ENCODE data around the gene DYDC2. TPM values are rescaled to one million over a fixed set of nuclear protein-coding genes. Genes with fewer than 3 reads are reported as not detected.
A peak's percentile ranks its signal among the peaks of the same experiment; 100 is the strongest.

Gene DYDC2
- total RNA-seq, 1 donor from 2014 or later, result not detected

DNA sequence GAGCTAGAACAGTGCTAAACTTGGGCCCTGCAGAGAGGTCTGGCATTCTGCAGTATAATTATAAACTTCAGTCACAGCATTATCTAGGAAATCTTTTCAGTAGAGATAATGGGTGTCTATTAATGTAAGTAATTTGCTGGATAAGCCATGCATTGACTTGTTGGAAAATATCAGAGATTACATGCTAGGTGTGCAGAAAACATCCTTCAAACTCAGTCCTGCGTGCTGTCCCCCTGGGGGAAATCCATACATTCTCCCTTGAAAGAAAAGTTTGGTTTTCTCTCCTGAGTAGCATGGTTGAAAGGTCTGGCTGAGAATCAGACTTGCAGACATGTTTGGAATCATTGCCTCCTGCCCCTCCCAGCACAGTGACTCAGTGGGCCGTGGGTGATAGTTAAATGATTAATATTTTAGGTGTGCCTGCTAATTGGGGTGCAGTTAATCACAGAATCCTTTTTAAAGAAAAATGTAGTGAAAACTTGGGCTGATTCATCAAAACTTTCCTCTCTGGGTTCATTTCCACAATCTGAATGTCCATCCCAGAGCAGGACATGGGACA is 37.9 kb downstream of the DYDC2 start:
- TF ChIP-seq, protein P1, sequence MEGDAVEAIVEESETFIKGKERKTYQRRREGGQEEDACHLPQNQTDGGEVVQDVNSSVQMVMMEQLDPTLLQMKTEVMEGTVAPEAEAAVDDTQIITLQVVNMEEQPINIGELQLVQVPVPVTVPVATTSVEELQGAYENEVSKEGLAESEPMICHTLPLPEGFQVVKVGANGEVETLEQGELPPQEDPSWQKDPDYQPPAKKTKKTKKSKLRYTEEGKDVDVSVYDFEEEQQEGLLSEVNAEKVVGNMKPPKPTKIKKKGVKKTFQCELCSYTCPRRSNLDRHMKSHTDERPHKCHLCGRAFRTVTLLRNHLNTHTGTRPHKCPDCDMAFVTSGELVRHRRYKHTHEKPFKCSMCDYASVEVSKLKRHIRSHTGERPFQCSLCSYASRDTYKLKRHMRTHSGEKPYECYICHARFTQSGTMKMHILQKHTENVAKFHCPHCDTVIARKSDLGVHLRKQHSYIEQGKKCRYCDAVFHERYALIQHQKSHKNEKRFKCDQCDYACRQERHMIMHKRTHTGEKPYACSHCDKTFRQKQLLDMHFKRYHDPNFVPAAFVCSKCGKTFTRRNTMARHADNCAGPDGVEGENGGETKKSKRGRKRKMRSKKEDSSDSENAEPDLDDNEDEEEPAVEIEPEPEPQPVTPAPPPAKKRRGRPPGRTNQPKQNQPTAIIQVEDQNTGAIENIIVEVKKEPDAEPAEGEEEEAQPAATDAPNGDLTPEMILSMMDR (IDR thresholded peaks at IDR 0.05; ENCODE audit: partially characterized antibody, unreplicated experiment), result no peak
- no peak for DNase-seq
- no peak overlapping the region for H3K4me3 Mint-ChIP-seq (ENCODE audit: unreplicated experiment)
- H3K36me3 Mint-ChIP-seq (ENCODE audit: unreplicated experiment), result no peaks in the 10 kb centered on the region
- H3K27ac Mint-ChIP-seq (ENCODE audit: unreplicated experiment), result no peak overlapping the region
- peaks cover 3% of the 10 kb centered on the region for H3K27me3 Mint-ChIP-seq (ENCODE audit: unreplicated experiment)
- peaks cover 6% of the 10 kb centered on the region for H3K4me1 Mint-ChIP-seq (ENCODE audit: low read depth, unreplicated experiment)
- peaks cover 3% of the 10 kb centered on the region for H3K9me3 Mint-ChIP-seq (ENCODE audit: unreplicated experiment)

- Mint-ChIP-seq H3K9me3 (ENCODE audit: unreplicated experiment) (peaks cover 3% of the 10 kb centered on the region), H3K4me3 (ENCODE audit: unreplicated experiment) (no peak overlapping the region), H3K27me3 (ENCODE audit: unreplicated experiment) (peaks cover 4% of the 10 kb centered on the region), H3K27ac (ENCODE audit: unreplicated experiment) (peak overlapping the region; percentile 48), H3K36me3 (ENCODE audit: unreplicated experiment) (no peaks in the 10 kb centered on the region), H3K4me1 (ENCODE audit: low read depth, unreplicated experiment) (peaks cover 10% of the 10 kb centered on the region)
- TF ChIP-seq, protein P1 (IDR thresholded peaks at IDR 0.05; ENCODE audit: partially characterized antibody, unreplicated experiment), result no peak
- DNase-seq, result no peak
Measured at GRCh38 chr10:80397014-80397413, 40.4 kb downstream of the DYDC2 start.

DNA sequence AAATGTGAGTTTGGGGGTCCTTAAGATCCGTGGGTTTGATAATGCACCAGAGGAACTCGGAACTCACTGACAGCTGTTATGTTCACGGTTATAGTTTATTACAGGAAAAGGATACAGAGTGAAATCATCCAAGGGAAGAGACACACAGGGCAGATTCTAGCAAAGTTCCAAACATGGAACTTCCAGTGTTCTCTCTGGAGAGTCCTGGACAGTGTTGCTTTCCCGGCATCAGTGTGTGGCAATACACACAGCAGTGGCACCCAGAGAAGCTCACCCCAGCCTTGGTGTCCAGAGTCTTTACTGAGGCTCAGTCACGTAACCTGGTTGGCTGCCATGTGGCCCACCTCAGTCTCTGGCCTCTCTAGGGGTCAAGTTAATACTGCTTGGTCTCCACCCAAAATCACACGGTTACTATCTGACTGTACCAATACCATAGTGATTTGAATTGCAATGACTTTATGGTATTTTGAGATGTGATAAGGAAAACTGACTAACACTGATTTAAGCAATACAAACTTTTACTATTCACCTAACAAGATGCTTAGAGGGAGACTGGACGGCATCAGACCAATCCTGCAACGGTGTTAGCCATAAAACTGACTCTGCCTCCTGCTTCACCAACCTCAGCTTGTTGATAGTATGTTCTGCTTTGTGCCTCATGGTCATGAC is 43.7 kb downstream of the DYDC2 start:
- H3K36me3 Mint-ChIP-seq (ENCODE audit: unreplicated experiment), result no peaks in the 10 kb centered on the region
- peaks cover 3% of the 10 kb centered on the region for H3K9me3 Mint-ChIP-seq (ENCODE audit: unreplicated experiment)
- H3K27me3 Mint-ChIP-seq (ENCODE audit: unreplicated experiment), result peaks cover 4% of the 10 kb centered on the region
- DNase-seq, result no peak
- H3K4me3 Mint-ChIP-seq (ENCODE audit: unreplicated experiment), result no peak overlapping the region
- peaks cover 12% of the 10 kb centered on the region for H3K4me1 Mint-ChIP-seq (ENCODE audit: low read depth, unreplicated experiment)
- TF ChIP-seq, protein P1 (IDR thresholded peaks at IDR 0.05; ENCODE audit: partially characterized antibody, unreplicated experiment), result no peak
- H3K27ac Mint-ChIP-seq (ENCODE audit: unreplicated experiment), result no peak overlapping the region

- H3K27me3 Mint-ChIP-seq (ENCODE audit: unreplicated experiment), result peaks cover 1% of the 10 kb centered on the region
Measured at GRCh38 chr10:80405035-80405434, 48.5 kb downstream of the DYDC2 start.

DNA sequence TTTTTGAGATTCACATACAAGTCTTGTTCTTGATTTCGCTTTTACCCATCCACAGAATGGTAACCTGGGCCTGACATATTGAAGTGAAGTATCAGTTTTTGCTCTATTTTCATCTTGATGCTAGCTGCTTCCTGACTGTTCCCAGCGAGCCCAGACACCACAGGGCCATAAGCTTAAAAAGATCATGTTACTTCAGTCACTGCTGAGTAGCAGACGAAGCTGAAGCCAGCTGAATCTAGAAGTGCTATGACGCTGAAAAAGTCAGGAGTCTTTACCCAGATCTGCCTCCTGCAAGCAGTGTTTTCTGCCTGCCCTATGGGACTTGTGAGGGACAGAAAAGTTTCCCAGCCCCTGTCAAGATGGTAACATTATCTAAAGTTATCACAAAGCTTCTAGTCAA is 49.0 kb downstream of the DYDC2 start:
- H3K27me3 Mint-ChIP-seq (ENCODE audit: unreplicated experiment), result peaks cover 1% of the 10 kb centered on the region
- H3K27ac Mint-ChIP-seq (ENCODE audit: unreplicated experiment), result peak overlapping the region; percentile 65
- H3K4me1 Mint-ChIP-seq (ENCODE audit: low read depth, unreplicated experiment), result peaks cover 27% of the 10 kb centered on the region
- TF ChIP-seq, protein P1 (IDR thresholded peaks at IDR 0.05; ENCODE audit: partially characterized antibody, unreplicated experiment), result no peak
- peaks cover 8% of the 10 kb centered on the region for H3K9me3 Mint-ChIP-seq (ENCODE audit: unreplicated experiment)
- no peak overlapping the region for H3K4me3 Mint-ChIP-seq (ENCODE audit: unreplicated experiment)
- DNase-seq, result no peak
- no peaks in the 10 kb centered on the region for H3K36me3 Mint-ChIP-seq (ENCODE audit: unreplicated experiment)

More at GRCh38 chr10:80405035-80405434, 48.5 kb downstream of the DYDC2 start:
- Mint-ChIP-seq H3K9me3 (ENCODE audit: unreplicated experiment) (peaks cover 8% of the 10 kb centered on the region), H3K4me1 (ENCODE audit: low read depth, unreplicated experiment) (peaks cover 24% of the 10 kb centered on the region), H3K36me3 (ENCODE audit: unreplicated experiment) (no peaks in the 10 kb centered on the region), H3K4me3 (ENCODE audit: unreplicated experiment) (no peak overlapping the region), H3K27ac (ENCODE audit: unreplicated experiment) (peak overlapping the region; percentile 65)
- TF ChIP-seq, protein P1 (IDR thresholded peaks at IDR 0.05; ENCODE audit: partially characterized antibody, unreplicated experiment), result no peak
- no peak for DNase-seq
